OCI-LY7 (cell line): ENCODE results near the gene EEF1AKMT3. TPM values are rescaled to one million over a fixed set of nuclear protein-coding genes. Genes with fewer than 3 reads are reported as not detected.
A peak's percentile ranks its signal among the peaks of the same experiment; 100 is the strongest.

Source experiments
- Bru-seq: library from RNA; stranded (reverse); fragments of 400-500 nt; gene quantifications from one replicate; lab custom pipeline; 2021; lab: Mats Ljungman, UMichigan
- BruChase-seq, 2 experiments: library from RNA; stranded (reverse); fragments of 400-500 nt; gene quantifications; one replicate each; lab custom pipeline; 2021; lab: Mats Ljungman, UMichigan
- BruUV-seq: library from RNA; stranded (reverse); fragments of 400-500 nt; replicated peaks from 2 replicates; lab custom pipeline; 2021; lab: Mats Ljungman, UMichigan
- CTCF ChIA-PET: fragments of 300-600 bp; sonication (Branson Sonifier 250); formaldehyde crosslinking; loops from one replicate; lab custom pipeline; 2022; ENCODE audit warnings: antibody characterized with exemption; ENCODE audit not compliant: unreplicated experiment; lab: Charles Lee
- POLR2A ChIA-PET: fragments of 300-600 bp; sonication (Branson Sonifier 250); formaldehyde crosslinking; loops from one replicate; lab custom pipeline; 2022; ENCODE audit warnings: antibody characterized with exemption; lab: Charles Lee
- DNase-seq: peaks from one replicate; pipeline ENCODE4 v3.0.0-alpha.2; 2015; ENCODE audit warnings: low spot score
- H2AFZ ChIP-seq: fragments of 200-600 bp; sonication (generic), shearing (Covaris generic); 2 replicates; pipeline ENCODE4 v1.6.1; 2014; ENCODE audit warnings: mild to moderate bottlenecking, antibody characterized with exemption, low read length, moderate library complexity
- H3K27ac ChIP-seq: fragments of 200-600 bp; sonication (generic); 2 replicates; pipeline ENCODE4 v1.5.1; 2014; ENCODE audit warnings: mixed run types, low read depth, mild to moderate bottlenecking, moderate library complexity, low read length, inconsistent platforms; ENCODE audit not compliant: poor library complexity, severe bottlenecking
- H3K36me3 ChIP-seq: fragments of 200-600 bp; sonication (generic); 2 replicates; pipeline ENCODE4 v1.6.1; 2014; ENCODE audit warnings: mild to moderate bottlenecking, antibody characterized with exemption, low read length, moderate library complexity, mixed read lengths; ENCODE audit not compliant: insufficient read depth
- H3K4me1 ChIP-seq: fragments of 200-600 bp; sonication (generic); 2 replicates; pipeline ENCODE4 v1.5.1; 2014; ENCODE audit warnings: mild to moderate bottlenecking, low read length; ENCODE audit not compliant: insufficient read depth, poor library complexity, severe bottlenecking
- H3K4me2 ChIP-seq: fragments of 200-600 bp; sonication (generic); 2 replicates; pipeline ENCODE4 v1.6.1; 2014; ENCODE audit warnings: mild to moderate bottlenecking, low read length
- H3K4me3 ChIP-seq: fragments of 200-600 bp; sonication (generic); 2 replicates; pipeline ENCODE4 v1.5.1; 2014; ENCODE audit warnings: mild to moderate bottlenecking, low read depth, low read length; ENCODE audit not compliant: poor library complexity, severe bottlenecking
- H3K79me2 ChIP-seq: fragments of 200-600 bp; sonication (generic); 2 replicates; pipeline ENCODE4 v1.6.1; 2016; ENCODE audit warnings: low read depth, mild to moderate bottlenecking, low read length, moderate library complexity, mixed read lengths; ENCODE audit not compliant: insufficient read depth
- H3K9me2 ChIP-seq: fragments of 200-600 bp; sonication (generic); 2 replicates; pipeline ENCODE4 v1.6.1; 2016; ENCODE audit warnings: mild to moderate bottlenecking, low read length, mixed read lengths; ENCODE audit not compliant: insufficient read depth
- H3K9me3 ChIP-seq: fragments of 200-600 bp; sonication (generic); 2 replicates; pipeline ENCODE4 v1.6.1; 2014; ENCODE audit warnings: mild to moderate bottlenecking, mixed run types, low read length, mixed read lengths
- H4K20me1 ChIP-seq: fragments of 200-600 bp; sonication (generic); 2 replicates; pipeline ENCODE4 v1.6.1; 2014; ENCODE audit warnings: mild to moderate bottlenecking, antibody characterized with exemption, low read length, moderate library complexity, mixed read lengths; ENCODE audit not compliant: insufficient read depth
- CTCF ChIP-seq: fragments of 200-600 bp; sonication (generic); conservative IDR thresholded peaks from 2 replicates; pipeline ENCODE4 v1.5.1; 2014; ENCODE audit warnings: mild to moderate bottlenecking, antibody characterized with exemption, low read length, moderate library complexity, mixed read lengths
- EZH2phosphoT487 ChIP-seq: fragments of 200-600 bp; sonication (generic); IDR thresholded peaks from 2 replicates; pipeline ENCODE4 v1.6.1; 2018; ENCODE audit warnings: low read depth, borderline replicate concordance, mild to moderate bottlenecking, mixed run types, antibody characterized with exemption, low read length, moderate library complexity, mixed read lengths
- intact Hi-C: fragments of 100-400 bp; cut with micrococcal nuclease; formaldehyde crosslinking; loops from one replicate; pipeline ENCODE4 v1.10.0; 2022; ENCODE audit not compliant: unreplicated experiment
- long read RNA-seq: library from polyadenylated mRNA; stranded (forward); transcript quantifications from one replicate; pipeline ENCODE4 v2.0.0, GENCODE V29; 2022
- total RNA-seq, 2 experiments: library from RNA; depleted of rRNA in 1 of 2; stranded (reverse); fragments of >200 nt in 1 of 2; shearing (Covaris generic) in 1 of 2; gene quantifications; 2 replicates each; pipeline ENCODE4 v1.2.3, GENCODE V29; 2014 to 2022

The EEF1AKMT3 gene
- 3.4 and 5.3 TPM in 2 replicates for total RNA-seq (2014; rRNA removed; shearing (Covaris generic))
- total RNA-seq (2022): 6.3 TPM in 2 replicates
- percentile 52 among the genes with signal in this experiment for Bru-seq, nascent RNA
- BruChase-seq, experiment 1, labeled RNA remaining after a 6-hour chase: percentile 65 among the genes with signal in this experiment
- percentile 68 among the genes with signal in this experiment for BruChase-seq, experiment 2, labeled RNA remaining after a 2-hour chase
- long read RNA-seq, partial matches to known transcripts: 0 of 4 reads
- long read RNA-seq, other reads (novel, unspliced or antisense): 0 of 4 reads

- Histone ChIP-seq H3K9me2 (no peaks in the 10 kb centered on the region), H2AFZ (peak within 1 kb of the TSS; percentile 94), H3K4me3 (peak within 1 kb of the TSS; percentile 81), H3K27ac (peak within 1 kb of the TSS; percentile 70), H3K79me2 (peaks cover 12% of the 10 kb centered on the region; the same call in 1 of the 2 replicates), H3K36me3 (peaks cover 31% of the 10 kb centered on the region), H3K4me2 (peak within 1 kb of the TSS; percentile 83), H4K20me1 (no peaks in the 10 kb centered on the region), H3K9me3 (no peaks in the 10 kb centered on the region), H3K4me1 (peaks cover 25% of the 10 kb centered on the region)
- POLR2A ChIA-PET: interaction anchor here (0.9 to 1.3 kb wide), 7 partner anchors 9 to 27 kb away, joined by 3 to 5 read pairs (median 3); partner anchors contain the start of gene TSFM
- intact Hi-C loops: no loop called here
- no peak for DNase-seq
- CTCF ChIA-PET: interaction anchor here (0.6 to 0.7 kb wide), 2 partner anchors 13 to 249 kb away, joined by 3 to 10 read pairs; no protein-coding TSS in a partner anchor
- no peak for TF ChIP-seq CTCF
- TF ChIP-seq EZH2phosphoT487: no peak
- BruUV-seq: no TSS peak
Measured at GRCh38 chr12:57772429-57773322, at the start of gene EEF1AKMT3. TSS of gene EEF1AKMT3 (plus strand) at chr12:57772614. CDS start at chr12:57772725, 111 bp downstream.

GRCh38 chr12:57722716-57723629 is 49.4 kb upstream of the EEF1AKMT3 start:
- Histone ChIP-seq H2AFZ (no peak overlapping the region), H3K79me2 (no peaks in the 10 kb centered on the region), H3K9me3 (no peaks in the 10 kb centered on the region), H3K9me2 (no peaks in the 10 kb centered on the region), H3K27ac (no peak overlapping the region), H3K4me1 (peaks cover 8% of the 10 kb centered on the region), H3K36me3 (peaks cover 56% of the 10 kb centered on the region), H4K20me1 (no peaks in the 10 kb centered on the region), H3K4me3 (no peak overlapping the region), H3K4me2 (no peak overlapping the region)
- DNase-seq: no peak
- ChIA-PET CTCF (interaction anchor here (0.6 kb wide), 1 partner anchor 1767 kb away, joined by 3 read pairs; no protein-coding TSS in a partner anchor), POLR2A (interaction anchor here (1.2 kb wide), 1 partner anchor 29 kb away, joined by 4 read pairs; the partner anchor contains the start of gene OS9)
- no TSS peak for BruUV-seq
- intact Hi-C loops: no loop called here
- TF ChIP-seq CTCF: no peak
- no peak for TF ChIP-seq EZH2phosphoT487
